ENCODE measurements around the gene ASB9. TPM values are rescaled to one million over a fixed set of nuclear protein-coding genes. Genes with fewer than 3 reads are reported as not detected.

The ASB9 gene
- total RNA-seq, 1 experiment from 2014 or later, result 0.11 TPM

- Mint-ChIP-seq H3K27ac (no peak overlapping the region), H3K9me3 (no peaks in the 10 kb centered on the region), H3K36me3 (no peaks in the 10 kb centered on the region), H3K4me3 (no peak overlapping the region), H3K4me1 (peaks cover 9% of the 10 kb centered on the region), H3K27me3 (ENCODE audit: low read depth) (no peaks in the 10 kb centered on the region; the same call in 1 of the 2 replicates)
- ChIA-PET POLR2A (no interaction called here), CTCF (no interaction called here)
- TF ChIP-seq KAT7 (CRISPR knock-in tag; IDR thresholded peaks at IDR 0.05; ENCODE audit: borderline replicate concordance) (no peak), SMAD3 (CRISPR knock-in tag; IDR thresholded peaks at IDR 0.05; ENCODE audit: borderline replicate concordance) (no peak), NR1H2 (CRISPR knock-in tag; IDR thresholded peaks at IDR 0.05) (no peak), NFYB (CRISPR knock-in tag; conservative IDR thresholded peaks at IDR 0.05; ENCODE audit: low read depth) (no peak), SMAD4 (CRISPR knock-in tag; IDR thresholded peaks at IDR 0.05) (no peak), ZBTB43 (CRISPR knock-in tag; IDR thresholded peaks at IDR 0.05) (no peak), GTF2I (CRISPR knock-in tag; conservative IDR thresholded peaks at IDR 0.05) (no peak), ZNF396 (CRISPR knock-in tag; IDR thresholded peaks at IDR 0.05; ENCODE audit: borderline replicate concordance) (no peak), PRRX2 (CRISPR knock-in tag; IDR thresholded peaks at IDR 0.05) (no peak), RELA (CRISPR knock-in tag; IDR thresholded peaks at IDR 0.05; ENCODE audit: borderline replicate concordance) (no peak), JUN (CRISPR knock-in tag; IDR thresholded peaks at IDR 0.05) (no peak)
- TF ChIP-seq, protein P1, sequence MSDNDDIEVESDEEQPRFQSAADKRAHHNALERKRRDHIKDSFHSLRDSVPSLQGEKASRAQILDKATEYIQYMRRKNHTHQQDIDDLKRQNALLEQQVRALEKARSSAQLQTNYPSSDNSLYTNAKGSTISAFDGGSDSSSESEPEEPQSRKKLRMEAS (CRISPR knock-in tag; IDR thresholded peaks at IDR 0.05), result no peak
- TF ChIP-seq, protein P2, sequence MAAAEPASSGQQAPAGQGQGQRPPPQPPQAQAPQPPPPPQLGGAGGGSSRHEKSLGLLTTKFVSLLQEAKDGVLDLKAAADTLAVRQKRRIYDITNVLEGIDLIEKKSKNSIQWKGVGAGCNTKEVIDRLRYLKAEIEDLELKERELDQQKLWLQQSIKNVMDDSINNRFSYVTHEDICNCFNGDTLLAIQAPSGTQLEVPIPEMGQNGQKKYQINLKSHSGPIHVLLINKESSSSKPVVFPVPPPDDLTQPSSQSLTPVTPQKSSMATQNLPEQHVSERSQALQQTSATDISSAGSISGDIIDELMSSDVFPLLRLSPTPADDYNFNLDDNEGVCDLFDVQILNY (CRISPR knock-in tag; IDR thresholded peaks at IDR 0.05), result no peak
- TF ChIP-seq, protein P3, sequence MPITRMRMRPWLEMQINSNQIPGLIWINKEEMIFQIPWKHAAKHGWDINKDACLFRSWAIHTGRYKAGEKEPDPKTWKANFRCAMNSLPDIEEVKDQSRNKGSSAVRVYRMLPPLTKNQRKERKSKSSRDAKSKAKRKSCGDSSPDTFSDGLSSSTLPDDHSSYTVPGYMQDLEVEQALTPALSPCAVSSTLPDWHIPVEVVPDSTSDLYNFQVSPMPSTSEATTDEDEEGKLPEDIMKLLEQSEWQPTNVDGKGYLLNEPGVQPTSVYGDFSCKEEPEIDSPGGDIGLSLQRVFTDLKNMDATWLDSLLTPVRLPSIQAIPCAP (CRISPR knock-in tag; IDR thresholded peaks at IDR 0.05), result no peak
- TF ChIP-seq, protein P4, sequence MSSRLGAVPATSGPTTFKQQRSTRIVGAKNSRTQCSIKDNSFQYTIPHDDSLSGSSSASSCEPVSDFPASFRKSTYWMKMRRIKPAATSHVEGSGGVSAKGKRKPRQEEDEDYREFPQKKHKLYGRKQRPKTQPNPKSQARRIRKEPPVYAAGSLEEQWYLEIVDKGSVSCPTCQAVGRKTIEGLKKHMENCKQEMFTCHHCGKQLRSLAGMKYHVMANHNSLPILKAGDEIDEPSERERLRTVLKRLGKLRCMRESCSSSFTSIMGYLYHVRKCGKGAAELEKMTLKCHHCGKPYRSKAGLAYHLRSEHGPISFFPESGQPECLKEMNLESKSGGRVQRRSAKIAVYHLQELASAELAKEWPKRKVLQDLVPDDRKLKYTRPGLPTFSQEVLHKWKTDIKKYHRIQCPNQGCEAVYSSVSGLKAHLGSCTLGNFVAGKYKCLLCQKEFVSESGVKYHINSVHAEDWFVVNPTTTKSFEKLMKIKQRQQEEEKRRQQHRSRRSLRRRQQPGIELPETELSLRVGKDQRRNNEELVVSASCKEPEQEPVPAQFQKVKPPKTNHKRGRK (CRISPR knock-in tag; IDR thresholded peaks at IDR 0.05; ENCODE audit: borderline replicate concordance), result no peak
- no peak for DNase-seq (ENCODE audit: low spot score)
- ATAC-seq, result no peak
These were observed 28.9 kb upstream of the ASB9 start for GRCh38 chrX:15298780-15299179.

- no peak for DNase-seq (ENCODE audit: low spot score)
- Mint-ChIP-seq H3K27me3 (ENCODE audit: low read depth) (no peaks in the 10 kb centered on the region; the same call in 1 of the 2 replicates), H3K4me1 (peaks cover 9% of the 10 kb centered on the region), H3K27ac (no peak overlapping the region), H3K4me3 (no peak overlapping the region), H3K9me3 (no peaks in the 10 kb centered on the region), H3K36me3 (no peaks in the 10 kb centered on the region)
- POLR2A ChIA-PET, result no interaction called here
- CTCF ChIA-PET, result no interaction called here
- no peak for ATAC-seq
- TF ChIP-seq CBFB (CRISPR knock-in tag; IDR thresholded peaks at IDR 0.05; ENCODE audit: low read depth), result no peak
- TF ChIP-seq, protein P5, sequence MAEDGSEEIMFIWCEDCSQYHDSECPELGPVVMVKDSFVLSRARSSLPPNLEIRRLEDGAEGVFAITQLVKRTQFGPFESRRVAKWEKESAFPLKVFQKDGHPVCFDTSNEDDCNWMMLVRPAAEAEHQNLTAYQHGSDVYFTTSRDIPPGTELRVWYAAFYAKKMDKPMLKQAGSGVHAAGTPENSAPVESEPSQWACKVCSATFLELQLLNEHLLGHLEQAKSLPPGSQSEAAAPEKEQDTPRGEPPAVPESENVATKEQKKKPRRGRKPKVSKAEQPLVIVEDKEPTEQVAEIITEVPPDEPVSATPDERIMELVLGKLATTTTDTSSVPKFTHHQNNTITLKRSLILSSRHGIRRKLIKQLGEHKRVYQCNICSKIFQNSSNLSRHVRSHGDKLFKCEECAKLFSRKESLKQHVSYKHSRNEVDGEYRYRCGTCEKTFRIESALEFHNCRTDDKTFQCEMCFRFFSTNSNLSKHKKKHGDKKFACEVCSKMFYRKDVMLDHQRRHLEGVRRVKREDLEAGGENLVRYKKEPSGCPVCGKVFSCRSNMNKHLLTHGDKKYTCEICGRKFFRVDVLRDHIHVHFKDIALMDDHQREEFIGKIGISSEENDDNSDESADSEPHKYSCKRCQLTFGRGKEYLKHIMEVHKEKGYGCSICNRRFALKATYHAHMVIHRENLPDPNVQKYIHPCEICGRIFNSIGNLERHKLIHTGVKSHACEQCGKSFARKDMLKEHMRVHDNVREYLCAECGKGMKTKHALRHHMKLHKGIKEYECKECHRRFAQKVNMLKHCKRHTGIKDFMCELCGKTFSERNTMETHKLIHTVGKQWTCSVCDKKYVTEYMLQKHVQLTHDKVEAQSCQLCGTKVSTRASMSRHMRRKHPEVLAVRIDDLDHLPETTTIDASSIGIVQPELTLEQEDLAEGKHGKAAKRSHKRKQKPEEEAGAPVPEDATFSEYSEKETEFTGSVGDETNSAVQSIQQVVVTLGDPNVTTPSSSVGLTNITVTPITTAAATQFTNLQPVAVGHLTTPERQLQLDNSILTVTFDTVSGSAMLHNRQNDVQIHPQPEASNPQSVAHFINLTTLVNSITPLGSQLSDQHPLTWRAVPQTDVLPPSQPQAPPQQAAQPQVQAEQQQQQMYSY (CRISPR knock-in tag; IDR thresholded peaks at IDR 0.05), result no peak
- no peak for TF ChIP-seq ERG (CRISPR knock-in tag; IDR thresholded peaks at IDR 0.05)
- TF ChIP-seq, protein P6, sequence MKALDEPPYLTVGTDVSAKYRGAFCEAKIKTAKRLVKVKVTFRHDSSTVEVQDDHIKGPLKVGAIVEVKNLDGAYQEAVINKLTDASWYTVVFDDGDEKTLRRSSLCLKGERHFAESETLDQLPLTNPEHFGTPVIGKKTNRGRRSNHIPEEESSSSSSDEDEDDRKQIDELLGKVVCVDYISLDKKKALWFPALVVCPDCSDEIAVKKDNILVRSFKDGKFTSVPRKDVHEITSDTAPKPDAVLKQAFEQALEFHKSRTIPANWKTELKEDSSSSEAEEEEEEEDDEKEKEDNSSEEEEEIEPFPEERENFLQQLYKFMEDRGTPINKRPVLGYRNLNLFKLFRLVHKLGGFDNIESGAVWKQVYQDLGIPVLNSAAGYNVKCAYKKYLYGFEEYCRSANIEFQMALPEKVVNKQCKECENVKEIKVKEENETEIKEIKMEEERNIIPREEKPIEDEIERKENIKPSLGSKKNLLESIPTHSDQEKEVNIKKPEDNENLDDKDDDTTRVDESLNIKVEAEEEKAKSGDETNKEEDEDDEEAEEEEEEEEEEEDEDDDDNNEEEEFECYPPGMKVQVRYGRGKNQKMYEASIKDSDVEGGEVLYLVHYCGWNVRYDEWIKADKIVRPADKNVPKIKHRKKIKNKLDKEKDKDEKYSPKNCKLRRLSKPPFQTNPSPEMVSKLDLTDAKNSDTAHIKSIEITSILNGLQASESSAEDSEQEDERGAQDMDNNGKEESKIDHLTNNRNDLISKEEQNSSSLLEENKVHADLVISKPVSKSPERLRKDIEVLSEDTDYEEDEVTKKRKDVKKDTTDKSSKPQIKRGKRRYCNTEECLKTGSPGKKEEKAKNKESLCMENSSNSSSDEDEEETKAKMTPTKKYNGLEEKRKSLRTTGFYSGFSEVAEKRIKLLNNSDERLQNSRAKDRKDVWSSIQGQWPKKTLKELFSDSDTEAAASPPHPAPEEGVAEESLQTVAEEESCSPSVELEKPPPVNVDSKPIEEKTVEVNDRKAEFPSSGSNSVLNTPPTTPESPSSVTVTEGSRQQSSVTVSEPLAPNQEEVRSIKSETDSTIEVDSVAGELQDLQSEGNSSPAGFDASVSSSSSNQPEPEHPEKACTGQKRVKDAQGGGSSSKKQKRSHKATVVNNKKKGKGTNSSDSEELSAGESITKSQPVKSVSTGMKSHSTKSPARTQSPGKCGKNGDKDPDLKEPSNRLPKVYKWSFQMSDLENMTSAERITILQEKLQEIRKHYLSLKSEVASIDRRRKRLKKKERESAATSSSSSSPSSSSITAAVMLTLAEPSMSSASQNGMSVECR (CRISPR knock-in tag; IDR thresholded peaks at IDR 0.05; ENCODE audit: borderline replicate concordance), result no peak
- no peak for TF ChIP-seq USF1 (CRISPR knock-in tag; IDR thresholded peaks at IDR 0.05)
- no peak for TF ChIP-seq NR3C1 (CRISPR knock-in tag; conservative IDR thresholded peaks at IDR 0.05; ENCODE audit: low read depth)
These were observed 28.3 kb upstream of the ASB9 start for GRCh38 chrX:15298201-15298600.
